ENCODE data around the gene TNFRSF12A. TPM values are rescaled to one million over a fixed set of nuclear protein-coding genes. Genes with fewer than 3 reads are reported as not detected.

TNFRSF12A gene
- total RNA-seq, 2 donors from 2014 or later: 37.8 to 43.5 TPM

- 4 to 11% methylated on average over 45 to 91 of the region's 91 CpGs for WGBS, 2 experiments (ENCODE audit: insufficient coverage in 1 of 2, insufficient read length in 1 of 2)
- TF ChIP-seq CTCF (conservative IDR thresholded peaks at IDR 0.05): no peak
- no peaks in the 10 kb centered on the region for H3K27me3 Mint-ChIP-seq (ENCODE audit: insufficient read depth)
- peak within 1 kb of the TSS; percentile 77 for H3K4me3 Mint-ChIP-seq
- DNase-seq: peak; percentile 95
- peaks cover 6% of the 10 kb centered on the region for H3K36me3 Mint-ChIP-seq (ENCODE audit: low read depth)
- H3K36me3 ChIP-seq (ENCODE audit: control insufficient read depth, insufficient read depth, low read length): peaks cover 24% of the 10 kb centered on the region
- no peaks in the 10 kb centered on the region for H3K9me3 ChIP-seq (ENCODE audit: control insufficient read depth, low read length)
- H3K4me1 Mint-ChIP-seq: peaks cover 25% of the 10 kb centered on the region
- H3K27ac Mint-ChIP-seq: peak within 1 kb of the TSS; percentile 93
- H3K9ac ChIP-seq (ENCODE audit: extremely low read depth, low read length, poor library complexity, severe bottlenecking): peak within 1 kb of the TSS; percentile 67
- no peaks in the 10 kb centered on the region for H3K9me3 Mint-ChIP-seq
- H3K4me3 ChIP-seq (ENCODE audit: low read length): peak within 1 kb of the TSS; percentile 85
- no peaks in the 10 kb centered on the region for H3K27me3 ChIP-seq (ENCODE audit: control insufficient read depth, insufficient read depth, low read length, poor library complexity, severe bottlenecking)
- peaks cover 3% of the 10 kb centered on the region for H3K4me1 ChIP-seq (ENCODE audit: control insufficient read depth, insufficient read depth, low read length)
- H3K27ac ChIP-seq (ENCODE audit: low read depth, low read length): peak within 1 kb of the TSS; percentile 29
Observed at GRCh38 chr16:2980227-2981176, 39.7 kb upstream of the TNFRSF12A start, which contains the start of gene PKMYT1. PKMYT1 (minus strand) TSS chr16:2980446; CDS start chr16:2979657, 789 bp downstream.

- Histone ChIP-seq H3K4me1 (ENCODE audit: control insufficient read depth, insufficient read depth, low read length) (peaks cover 3% of the 10 kb centered on the region), H3K9me3 (ENCODE audit: control insufficient read depth, low read length) (no peaks in the 10 kb centered on the region), H3K9ac (ENCODE audit: extremely low read depth, low read length, poor library complexity, severe bottlenecking) (peak overlapping the region; percentile 67), H3K27ac (ENCODE audit: low read depth, low read length) (peak overlapping the region; percentile 30), H3K36me3 (ENCODE audit: control insufficient read depth, insufficient read depth, low read length) (peaks cover 15% of the 10 kb centered on the region), H3K27me3 (ENCODE audit: control insufficient read depth, insufficient read depth, low read length, poor library complexity, severe bottlenecking) (no peaks in the 10 kb centered on the region), H3K4me3 (ENCODE audit: low read length) (peak overlapping the region; percentile 85)
- Mint-ChIP-seq H3K27ac (peak overlapping the region; percentile 93), H3K4me3 (peak overlapping the region; percentile 77), H3K4me1 (peaks cover 25% of the 10 kb centered on the region), H3K27me3 (ENCODE audit: insufficient read depth) (no peaks in the 10 kb centered on the region), H3K36me3 (ENCODE audit: low read depth) (peaks cover 6% of the 10 kb centered on the region), H3K9me3 (no peaks in the 10 kb centered on the region)
- peak; percentile 87 for DNase-seq
- 14 to 22% methylated on average over 25 to 33 of the region's 33 CpGs for WGBS, 2 experiments (ENCODE audit: insufficient coverage in 1 of 2, insufficient read length in 1 of 2)
- TF ChIP-seq CTCF (conservative IDR thresholded peaks at IDR 0.05): no peak
Observed at GRCh38 chr16:2981177-2981898, 38.8 kb upstream of the TNFRSF12A start.

GRCh38 chr16:2981899-2982250, 38.3 kb upstream of the TNFRSF12A start:
- no peak for TF ChIP-seq CTCF (conservative IDR thresholded peaks at IDR 0.05)
- Histone ChIP-seq H3K4me3 (ENCODE audit: low read length) (peak overlapping the region; percentile 85), H3K36me3 (ENCODE audit: control insufficient read depth, insufficient read depth, low read length) (peaks cover 12% of the 10 kb centered on the region), H3K4me1 (ENCODE audit: control insufficient read depth, insufficient read depth, low read length) (peaks cover 3% of the 10 kb centered on the region), H3K9me3 (ENCODE audit: control insufficient read depth, low read length) (no peaks in the 10 kb centered on the region), H3K27ac (ENCODE audit: low read depth, low read length) (peak overlapping the region; percentile 30), H3K27me3 (ENCODE audit: control insufficient read depth, insufficient read depth, low read length, poor library complexity, severe bottlenecking) (no peaks in the 10 kb centered on the region), H3K9ac (ENCODE audit: extremely low read depth, low read length, poor library complexity, severe bottlenecking) (peak overlapping the region; percentile 49)
- Mint-ChIP-seq H3K9me3 (no peaks in the 10 kb centered on the region), H3K27me3 (ENCODE audit: insufficient read depth) (no peaks in the 10 kb centered on the region), H3K4me1 (peaks cover 25% of the 10 kb centered on the region), H3K27ac (peak overlapping the region; percentile 93), H3K36me3 (ENCODE audit: low read depth) (peaks cover 6% of the 10 kb centered on the region), H3K4me3 (peak overlapping the region; percentile 77)
- 12 to 42% methylated on average over 3 to 4 of the region's 4 CpGs for WGBS, 2 experiments (ENCODE audit: insufficient coverage in 1 of 2, insufficient read length in 1 of 2)
- DNase-seq: peak; percentile 78
